GM21447 (cell line): ENCODE data around the gene EGFL6.

ENCODE experiments used
- ATAC-seq: cut with Tn5 transposase; IDR thresholded peaks from one replicate; pipeline ENCODE4 v1.9.1; 2021; ENCODE audit not compliant: unreplicated experiment

Gene EGFL6, protein sequence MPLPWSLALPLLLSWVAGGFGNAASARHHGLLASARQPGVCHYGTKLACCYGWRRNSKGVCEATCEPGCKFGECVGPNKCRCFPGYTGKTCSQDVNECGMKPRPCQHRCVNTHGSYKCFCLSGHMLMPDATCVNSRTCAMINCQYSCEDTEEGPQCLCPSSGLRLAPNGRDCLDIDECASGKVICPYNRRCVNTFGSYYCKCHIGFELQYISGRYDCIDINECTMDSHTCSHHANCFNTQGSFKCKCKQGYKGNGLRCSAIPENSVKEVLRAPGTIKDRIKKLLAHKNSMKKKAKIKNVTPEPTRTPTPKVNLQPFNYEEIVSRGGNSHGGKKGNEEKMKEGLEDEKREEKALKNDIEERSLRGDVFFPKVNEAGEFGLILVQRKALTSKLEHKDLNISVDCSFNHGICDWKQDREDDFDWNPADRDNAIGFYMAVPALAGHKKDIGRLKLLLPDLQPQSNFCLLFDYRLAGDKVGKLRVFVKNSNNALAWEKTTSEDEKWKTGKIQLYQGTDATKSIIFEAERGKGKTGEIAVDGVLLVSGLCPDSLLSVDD

DNA sequence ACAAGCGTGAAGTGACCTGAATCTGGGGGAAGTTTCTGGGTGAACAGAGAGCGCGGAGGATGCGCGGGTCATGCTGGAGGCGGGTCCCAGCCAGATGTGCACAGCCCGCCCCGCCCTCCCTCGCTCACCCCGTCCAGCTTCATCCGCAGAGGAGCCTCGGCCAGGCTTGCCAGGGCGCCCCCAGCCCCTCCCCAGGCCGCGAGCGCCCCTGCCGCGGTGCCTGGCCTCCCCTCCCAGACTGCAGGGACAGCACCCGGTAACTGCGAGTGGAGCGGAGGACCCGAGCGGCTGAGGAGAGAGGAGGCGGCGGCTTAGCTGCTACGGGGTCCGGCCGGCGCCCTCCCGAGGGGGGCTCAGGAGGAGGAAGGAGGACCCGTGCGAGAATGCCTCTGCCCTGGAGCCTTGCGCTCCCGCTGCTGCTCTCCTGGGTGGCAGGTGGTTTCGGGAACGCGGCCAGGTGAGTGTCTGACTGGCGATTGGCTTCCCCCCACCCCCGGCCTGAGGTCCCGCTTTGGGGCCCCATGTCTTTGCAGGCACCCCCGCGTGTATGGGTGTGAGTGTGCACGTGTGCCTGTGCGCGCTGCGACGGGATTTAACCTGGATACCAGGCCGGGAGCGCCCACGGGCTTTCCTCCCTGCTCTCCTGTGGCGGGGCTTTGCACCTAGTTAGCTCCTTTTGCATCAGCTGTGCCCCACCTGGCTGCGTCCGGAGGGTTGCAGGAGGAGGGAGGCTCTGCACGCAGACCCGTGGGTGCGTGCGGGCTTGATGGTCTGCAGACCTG lies at the start of gene EGFL6:
TSS of gene EGFL6 (plus strand) at position 123 of the 782 bp plus-strand sequence. CDS start at position 384, 261 bp downstream.
- ATAC-seq = no peak

DNA sequence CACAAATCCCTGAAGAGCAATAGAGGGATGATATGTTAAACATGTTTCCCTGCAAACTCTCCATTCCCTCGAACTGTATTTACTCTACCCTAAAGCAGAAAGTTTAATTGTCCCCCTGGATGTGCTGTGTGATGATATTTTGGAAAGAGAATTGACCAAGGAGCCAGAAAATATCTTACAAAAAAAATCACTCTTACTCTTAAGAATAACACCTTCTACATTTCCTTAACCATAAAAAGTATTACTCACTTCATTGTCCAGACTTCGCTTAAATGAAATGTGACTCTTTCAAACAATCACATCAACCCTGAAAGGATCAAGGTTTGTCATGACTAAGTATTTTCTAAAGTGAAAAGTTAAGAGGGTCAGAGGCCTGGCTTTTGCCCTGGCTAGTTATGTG lies 49.0 kb upstream of the EGFL6 start:
- no peak for ATAC-seq

DNA sequence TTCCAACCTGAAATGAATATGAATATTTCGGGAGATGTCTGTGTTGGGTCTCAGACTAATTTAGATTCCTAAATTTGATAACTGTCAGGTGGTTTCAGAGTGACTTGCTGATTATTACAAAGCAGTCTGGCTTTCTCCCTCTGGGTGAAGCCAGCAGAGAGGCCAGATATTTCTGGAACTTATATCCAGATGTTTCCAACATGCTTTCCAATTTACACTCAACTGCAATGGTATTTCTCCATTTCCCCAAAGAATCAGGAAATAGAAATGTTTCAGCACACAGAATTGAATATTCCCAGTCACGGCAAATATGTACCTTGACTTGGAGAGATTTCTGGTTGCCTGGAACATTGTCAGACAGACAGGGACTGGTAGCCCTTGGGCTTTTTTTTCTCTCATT lies 48.5 kb upstream of the EGFL6 start:
- no peak for ATAC-seq

DNA sequence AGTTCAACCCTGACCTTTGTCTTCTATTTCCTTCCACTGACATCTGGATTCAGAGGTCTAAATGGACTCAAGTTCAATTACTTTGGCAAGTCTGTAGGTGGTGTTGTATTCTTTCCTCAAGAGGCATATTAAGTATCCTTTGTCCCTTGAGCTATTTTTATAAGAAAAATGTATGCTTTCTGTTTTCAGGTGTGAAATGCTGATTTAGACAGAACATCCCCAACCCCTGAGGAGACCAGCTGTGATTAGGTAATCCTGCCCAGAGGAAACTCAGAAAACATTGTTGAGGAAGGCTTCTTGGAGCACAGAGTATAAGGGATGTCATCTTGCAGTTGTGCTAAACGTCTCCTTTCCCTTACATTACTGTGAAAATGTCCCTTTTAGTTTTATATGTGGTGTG lies 46.6 kb upstream of the EGFL6 start:
- ATAC-seq = no peak

DNA sequence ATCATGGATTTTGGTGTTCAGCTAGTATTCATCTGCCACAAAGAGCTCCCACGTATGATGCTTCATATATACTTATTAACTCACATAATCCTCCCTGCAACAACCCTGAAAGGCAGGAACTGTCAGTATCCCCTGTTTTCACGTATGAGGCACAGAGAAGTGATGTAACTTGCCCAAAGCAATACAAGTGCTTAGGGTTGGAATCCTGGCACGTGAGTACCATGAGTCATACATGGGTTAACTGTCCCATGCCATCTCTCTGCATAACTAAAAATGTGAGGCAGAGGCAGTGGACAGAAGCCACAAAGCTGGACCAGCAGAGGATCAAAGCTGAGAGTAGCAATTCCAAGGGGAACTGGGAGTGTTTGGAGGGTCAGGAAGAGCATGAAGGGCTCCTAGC lies 35.7 kb upstream of the EGFL6 start:
- ATAC-seq = no peak

DNA sequence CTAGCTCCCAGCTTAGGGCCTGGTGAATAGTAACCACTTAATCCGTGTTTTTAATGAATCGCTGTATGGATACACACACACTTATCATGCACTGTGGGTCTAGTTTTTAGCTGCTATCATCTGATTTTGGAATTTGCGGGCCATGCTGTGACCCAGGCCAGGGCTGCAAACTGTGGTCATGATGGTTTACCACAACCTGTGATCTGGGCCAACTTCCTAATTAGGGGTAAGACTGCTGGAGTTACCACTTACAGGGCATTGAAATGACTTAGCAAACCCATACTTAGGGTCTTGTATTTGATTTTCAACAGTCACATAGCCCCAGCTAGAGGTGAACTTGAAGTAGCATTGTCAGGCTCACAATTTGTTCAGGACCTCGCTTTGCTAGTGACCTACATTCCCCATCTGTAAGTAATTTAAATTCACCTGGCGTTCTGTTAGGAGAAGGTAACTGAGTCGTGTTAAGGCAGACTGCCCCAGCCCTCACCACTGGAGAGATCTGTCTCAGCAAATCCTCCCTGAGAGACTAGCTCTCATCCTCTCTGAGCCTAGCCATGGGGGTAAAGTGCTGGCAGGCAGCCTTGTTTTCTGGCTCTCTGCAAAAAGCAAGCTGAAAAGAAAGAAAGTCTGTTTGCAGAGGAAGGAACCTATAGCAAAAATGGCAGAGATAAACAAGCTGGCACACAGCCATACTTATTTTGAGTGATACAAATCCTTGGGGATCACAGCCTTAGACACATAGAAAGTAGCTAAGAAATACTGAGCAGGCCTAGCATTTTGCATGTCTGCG lies 33.8 kb upstream of the EGFL6 start:
- ATAC-seq = no peak

DNA sequence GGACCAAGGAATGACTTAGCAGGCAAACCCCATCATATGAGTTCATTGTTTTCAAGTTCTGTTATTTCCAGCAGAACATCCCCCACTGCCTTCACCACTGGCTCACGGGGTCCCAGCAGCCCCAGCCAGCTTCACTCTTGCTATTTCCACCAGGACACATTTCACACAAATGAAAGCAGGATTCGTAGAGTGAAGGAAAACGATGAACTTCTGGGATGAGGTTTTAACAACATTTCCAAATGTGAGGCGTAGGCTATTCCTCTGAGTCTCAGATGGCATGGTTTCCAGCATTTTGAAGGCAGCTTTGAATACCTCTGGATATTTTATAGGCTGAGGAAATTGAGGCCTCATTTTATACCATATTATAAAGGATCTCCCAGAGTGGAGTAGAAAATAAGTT lies 32.9 kb upstream of the EGFL6 start:
- no peak for ATAC-seq

DNA sequence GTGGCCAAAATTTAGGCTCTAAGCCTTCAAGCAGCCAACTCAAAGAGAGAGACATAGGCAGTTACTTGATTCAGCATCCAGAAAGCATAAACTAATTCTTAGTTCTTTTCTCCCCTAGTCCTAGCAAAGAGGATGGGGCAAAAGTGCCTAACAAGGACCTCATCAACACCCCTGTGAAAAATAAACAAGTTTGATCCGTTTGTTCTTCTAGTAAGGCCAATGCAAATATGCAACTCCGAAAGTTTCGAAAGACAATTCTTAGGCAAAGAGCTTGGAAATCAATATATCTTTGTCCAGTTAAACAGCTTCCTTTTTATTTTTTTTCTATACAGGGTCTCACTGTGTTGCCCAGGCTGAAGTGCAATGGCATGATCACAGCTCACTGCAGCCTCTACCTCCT lies 31.0 kb upstream of the EGFL6 start:
- no peak for ATAC-seq

DNA sequence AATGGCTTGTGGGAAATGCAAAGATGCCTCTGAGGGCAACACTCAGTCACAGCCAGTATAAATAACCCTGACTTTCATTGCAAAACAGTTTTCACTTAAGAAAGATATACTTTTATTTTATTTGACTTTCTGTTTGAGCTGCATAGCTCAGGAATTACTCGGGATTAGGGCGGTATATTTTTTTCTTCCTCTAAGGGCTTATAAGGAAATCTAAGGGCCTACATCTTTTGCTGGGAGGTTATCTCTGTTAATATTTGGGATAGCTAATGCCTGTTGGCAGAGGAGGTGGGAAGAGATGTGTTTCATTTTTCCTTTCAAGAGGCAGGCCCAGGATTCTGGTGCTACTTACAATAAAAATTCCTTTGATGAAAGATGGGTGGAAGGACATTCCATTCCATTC lies 28.8 kb upstream of the EGFL6 start:
- ATAC-seq = no peak

DNA sequence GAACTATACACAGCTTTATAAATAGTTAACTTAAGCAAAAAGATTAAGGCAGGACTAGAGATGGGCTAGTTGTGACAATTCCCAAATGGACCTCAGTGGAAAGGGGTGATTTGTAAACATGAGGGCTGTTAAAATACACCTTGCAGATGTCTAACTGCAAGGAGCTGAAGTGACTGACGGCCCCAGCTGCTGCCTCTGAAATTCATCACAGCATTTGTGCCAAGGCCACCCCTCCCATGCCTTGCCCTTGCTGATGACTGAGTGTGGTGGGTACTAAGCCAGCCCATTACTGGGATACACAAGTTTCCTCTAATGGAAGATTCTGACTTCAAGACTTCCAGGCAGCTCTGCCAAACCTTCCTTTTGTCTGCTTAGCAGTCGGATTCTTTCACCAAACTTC lies 23.7 kb upstream of the EGFL6 start:
- no peak for ATAC-seq

DNA sequence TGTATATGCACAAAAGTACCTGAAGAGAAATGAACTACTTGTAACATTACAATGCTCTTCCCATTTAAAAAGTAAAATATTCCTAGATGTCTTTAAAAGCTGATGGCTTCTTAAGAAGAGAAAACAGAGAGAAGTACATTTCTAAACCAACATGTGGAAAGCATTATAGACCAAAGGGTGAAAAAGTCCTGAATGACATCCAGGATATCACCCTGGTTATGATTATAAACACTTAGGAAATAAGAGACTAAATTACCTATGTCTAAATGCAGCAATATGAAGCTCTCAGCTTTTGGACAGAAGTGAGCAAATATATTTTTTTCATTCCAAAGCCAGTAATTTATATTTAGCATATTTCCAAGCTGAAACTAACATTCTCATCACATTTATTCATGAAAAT lies 21.7 kb upstream of the EGFL6 start:
- ATAC-seq = no peak

DNA sequence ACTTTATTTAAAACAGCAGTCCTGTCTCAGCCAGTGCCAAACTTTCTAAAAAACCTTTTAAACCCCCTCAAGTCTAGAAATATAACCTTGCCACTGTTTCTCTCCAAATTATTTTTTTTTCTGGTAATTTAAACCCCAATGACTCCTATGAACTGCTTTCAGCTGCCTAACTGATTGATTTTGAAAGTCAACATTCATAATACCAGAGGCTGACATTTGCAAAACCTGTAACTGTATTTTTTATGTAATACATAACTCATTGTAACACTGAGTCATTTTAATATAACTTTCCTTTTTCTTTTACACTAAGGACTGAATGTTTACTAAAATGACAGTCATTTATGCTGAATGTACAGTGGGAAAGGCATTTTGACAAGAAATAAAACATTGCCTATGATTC lies 19.1 kb upstream of the EGFL6 start:
- no peak for ATAC-seq

DNA sequence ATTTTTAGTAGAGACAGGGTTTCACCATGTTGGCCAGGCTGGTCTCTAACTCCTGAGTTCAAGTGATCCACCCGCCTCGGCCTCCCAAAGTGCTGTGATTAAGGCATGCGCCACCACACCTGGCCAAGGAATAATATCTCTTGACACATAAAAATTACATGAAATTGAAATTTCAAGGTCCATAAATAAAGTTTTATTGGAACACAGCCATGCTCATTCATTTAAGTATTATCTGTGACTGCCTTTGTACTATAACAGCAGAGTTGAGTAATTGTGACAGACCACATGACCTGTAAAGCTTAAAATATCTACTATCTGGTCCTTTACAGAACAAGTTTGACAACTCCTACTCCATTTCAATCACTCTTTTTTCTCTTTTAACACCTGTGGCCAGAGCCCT lies 17.8 kb upstream of the EGFL6 start:
- no peak for ATAC-seq

DNA sequence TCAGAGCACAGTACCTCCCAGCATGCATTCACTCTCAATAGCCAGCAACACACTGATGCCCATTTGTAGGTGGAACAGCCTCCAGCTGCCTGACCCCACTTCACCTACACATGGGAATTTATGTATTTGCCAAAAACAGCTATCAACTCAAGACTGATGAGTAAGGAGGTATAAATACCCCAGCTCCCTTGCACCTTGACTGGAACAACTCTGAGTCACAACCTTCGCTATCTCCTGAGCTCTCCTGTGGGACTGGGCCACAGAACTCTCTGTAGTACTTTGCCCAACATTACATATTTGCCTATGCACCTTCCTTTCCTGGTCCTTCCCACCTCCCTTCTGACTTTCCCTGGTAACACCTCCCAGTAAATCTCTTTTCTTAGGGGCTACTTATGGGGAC lies 16.5 kb upstream of the EGFL6 start:
- no peak for ATAC-seq

DNA sequence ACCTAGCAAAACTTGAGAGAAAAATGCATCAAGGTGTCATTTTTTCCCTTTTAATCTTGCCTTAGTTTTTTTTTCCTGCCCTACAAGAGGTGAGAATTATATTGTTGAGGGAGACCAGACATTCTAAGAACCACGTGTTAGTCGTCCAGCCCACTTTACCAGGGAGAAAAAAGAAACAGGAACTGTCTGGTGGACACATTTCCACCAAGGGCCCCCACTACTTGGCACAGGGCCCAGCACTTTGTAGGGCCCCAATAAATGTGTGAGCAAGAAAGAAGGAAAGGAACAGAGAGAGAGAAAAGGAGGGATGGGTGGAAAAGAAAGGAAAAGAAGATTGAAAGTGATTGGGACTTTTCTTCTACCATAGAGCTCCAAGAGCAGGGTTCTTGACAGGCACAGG lies 3.9 kb upstream of the EGFL6 start:
- no peak for ATAC-seq

DNA sequence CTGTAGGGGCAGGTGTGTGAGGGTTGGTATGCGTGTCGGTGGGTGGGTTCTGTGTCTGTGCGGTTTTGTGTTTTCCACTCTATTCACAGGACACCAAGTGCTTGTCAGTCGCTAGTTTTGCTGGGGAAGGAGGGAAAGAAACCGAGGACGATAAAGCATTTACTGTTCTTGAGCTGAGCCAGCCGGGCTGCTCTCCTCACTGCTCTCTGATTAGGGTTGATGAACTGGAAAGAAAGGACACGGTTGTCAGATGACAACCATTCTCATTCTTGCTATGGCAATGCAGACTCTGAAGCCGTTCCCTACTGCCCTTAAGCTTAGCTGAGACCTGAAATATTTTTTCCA lies 832 bp downstream of the EGFL6 start:
- ATAC-seq = no peak

DNA sequence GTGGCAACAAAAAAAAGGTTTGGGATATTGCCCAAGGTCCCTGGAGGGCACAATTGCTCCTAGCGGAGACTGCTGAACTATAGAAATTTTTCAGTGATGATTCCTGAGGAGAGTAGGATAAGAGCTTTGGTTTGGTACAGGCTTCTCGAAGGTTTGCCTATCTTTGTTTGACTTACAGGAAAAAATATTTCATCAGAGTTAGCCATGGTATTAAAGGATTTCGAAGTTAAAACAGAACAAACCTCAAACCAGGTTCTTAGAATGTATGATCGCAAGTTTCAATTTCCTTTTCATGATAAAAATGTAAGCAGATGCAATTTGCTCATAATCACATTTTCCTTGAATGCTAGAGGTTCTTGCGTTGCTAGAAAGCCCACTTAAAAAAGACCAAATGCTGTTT lies 1.7 kb downstream of the EGFL6 start:
- ATAC-seq = no peak

DNA sequence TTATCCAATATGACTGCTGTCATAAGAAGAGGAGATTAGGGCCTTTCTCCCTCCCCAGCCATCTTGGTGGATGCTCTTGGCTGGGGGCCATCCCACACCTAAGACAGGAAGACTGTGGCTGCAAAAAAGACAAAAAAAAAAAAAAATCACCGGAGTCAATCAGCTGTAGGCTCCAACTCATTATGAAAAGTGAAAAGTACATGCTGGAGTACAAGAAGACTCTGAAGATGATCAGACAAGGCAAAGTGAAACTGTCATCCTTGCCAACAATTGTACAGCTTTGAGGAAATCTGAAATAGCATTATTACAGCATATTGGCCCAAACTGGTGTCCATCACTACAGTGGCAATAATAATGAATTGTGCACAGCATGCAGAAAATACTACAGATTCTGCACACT lies 5.2 kb downstream of the EGFL6 start:
- ATAC-seq = no peak

DNA sequence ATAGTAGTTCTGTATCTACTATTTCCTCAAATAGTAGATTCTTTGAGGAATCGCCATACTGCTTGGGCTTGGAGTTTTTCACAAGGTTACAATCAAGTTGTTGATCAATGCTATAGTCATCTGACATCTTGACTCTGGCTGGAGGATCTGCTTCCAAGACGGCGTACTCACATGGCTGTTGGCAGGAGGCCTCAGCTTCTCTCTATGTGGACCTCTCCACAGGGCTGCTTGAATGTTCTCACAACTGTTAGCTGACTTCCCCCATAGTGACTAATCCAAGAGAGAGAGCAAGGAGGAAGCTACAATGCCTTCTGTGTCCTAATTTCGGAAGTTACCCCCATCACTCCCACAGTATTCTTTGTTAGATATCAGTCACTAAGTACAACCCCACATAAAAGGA lies 10.3 kb downstream of the EGFL6 start:
- ATAC-seq = no peak

DNA sequence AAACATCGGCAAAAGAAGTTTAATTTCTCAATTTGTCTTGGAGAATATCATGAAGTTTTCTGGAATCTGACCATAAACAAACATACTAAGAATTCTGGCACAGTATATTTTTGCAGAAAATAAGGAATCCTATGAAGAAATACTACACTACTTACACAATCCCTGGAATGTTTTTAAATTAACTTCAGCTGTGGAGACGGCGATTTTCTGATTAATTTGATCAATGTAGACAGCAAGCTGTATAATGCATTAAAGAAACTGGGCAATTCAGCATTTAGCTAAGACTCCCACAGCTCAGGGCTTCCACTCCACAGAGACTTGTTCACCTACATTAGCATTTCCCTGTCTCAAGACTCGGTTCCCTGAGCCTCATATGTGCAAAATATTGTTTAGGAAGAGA lies 12.2 kb downstream of the EGFL6 start:
- no peak for ATAC-seq

DNA sequence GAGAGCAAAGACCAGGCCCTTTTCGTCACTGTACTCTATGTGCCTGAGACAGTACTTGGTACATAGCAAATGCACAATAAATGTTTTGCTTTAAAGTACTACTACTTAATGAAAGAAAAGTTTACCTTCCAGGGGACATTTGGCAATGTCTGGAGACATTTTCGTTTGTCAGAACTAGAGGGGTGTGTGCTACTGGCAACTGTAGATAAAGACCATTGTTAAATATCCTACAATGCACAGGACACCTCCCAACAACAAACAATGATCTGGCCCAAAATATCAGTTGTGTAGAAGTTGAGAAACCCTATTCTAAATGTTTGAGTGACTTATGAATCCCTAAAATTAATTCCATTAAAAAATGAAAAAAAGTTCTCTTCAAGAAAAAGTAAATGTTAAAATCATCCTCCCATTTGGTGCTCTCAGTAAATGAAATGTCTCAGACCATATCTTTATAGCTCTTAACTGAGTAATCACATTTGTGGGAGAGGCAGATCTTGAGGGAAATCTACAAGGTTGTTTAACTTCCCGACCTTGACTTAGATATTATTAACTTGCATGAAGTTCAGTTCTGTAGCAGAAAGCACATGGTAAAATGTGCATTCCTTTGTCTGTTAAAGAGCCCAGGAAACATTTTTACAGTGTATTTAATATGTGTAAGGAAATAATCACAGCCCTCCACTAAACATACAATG lies 18.5 kb downstream of the EGFL6 start:
- ATAC-seq = no peak
